Urinary bladder (tissue), 4 donors: ENCODE data around the gene MID1. TPM values are rescaled to one million over a fixed set of nuclear protein-coding genes. Genes with fewer than 3 reads are reported as not detected.
"Not testable (repeated sequence)": the region's sequence is repeated elsewhere in the genome, so short reads cannot be mapped to it uniquely, and the experiment has no call there.

Experiments used
- DNase-seq: peaks from one replicate; pipeline ENCODE4 v3.0.0-alpha.2; 2015; ENCODE audit errors: extremely low spot score
- H3K27ac ChIP-seq: one replicate; pipeline ENCODE4 v1.5.1; 2013; ENCODE audit warnings: low read depth, mild to moderate bottlenecking, moderate library complexity
- H3K36me3 ChIP-seq: one replicate; pipeline ENCODE4 v1.6.1; 2013; ENCODE audit warnings: mild to moderate bottlenecking, moderate library complexity; ENCODE audit not compliant: insufficient read depth
- H3K4me1 ChIP-seq: one replicate; pipeline ENCODE4 v1.6.1; 2013; ENCODE audit warnings: mild to moderate bottlenecking, moderate library complexity; ENCODE audit not compliant: insufficient read depth
- H3K4me3 ChIP-seq: one replicate; pipeline ENCODE4 v1.5.1; 2013; ENCODE audit warnings: low read depth, low read length
- WGBS: extraction: QIAGEN DNeasy Blood & Tissue Kit; methylation state at CpG from one replicate; pipeline ENCODE4 v1.1.7; 2013; 5-methylcytosine and 5-hydroxymethylcytosine counted together
- polyA plus RNA-seq: library from polyadenylated mRNA; stranded (reverse); fragments of 200-250 nt; gene quantifications from one replicate; pipeline ENCODE4 v1.2.3, GENCODE V29; 2013
- total RNA-seq: library from RNA; depleted of rRNA; stranded (reverse); fragments of >200 nt; gene quantifications from one replicate; pipeline ENCODE4 v1.2.3, GENCODE V29; 2014
- donor health status: healthy with polysubstance abuse.
- donor health status: healthy.

MID1 gene
- total and polyA plus RNA-seq, 2 donors, result 12.0 to 47.3 TPM

DNA sequence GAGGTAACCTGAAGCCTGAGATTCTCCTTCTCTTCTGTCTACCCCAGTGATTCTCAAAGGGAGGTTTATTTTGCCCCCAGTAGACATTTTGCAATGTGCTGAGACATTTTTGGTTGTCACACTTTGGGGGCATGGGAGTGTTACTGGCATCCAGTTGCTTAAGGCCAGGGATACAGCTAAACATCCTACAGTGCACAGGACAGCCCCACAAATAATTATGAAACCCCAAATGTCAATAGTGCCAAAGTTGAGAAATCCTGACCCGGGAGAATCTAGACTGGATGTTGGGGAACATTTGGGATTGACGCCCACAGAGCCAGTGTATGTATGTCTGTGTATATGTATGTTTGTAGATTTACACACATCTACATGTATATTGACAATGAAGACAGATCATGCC, 13.2 kb downstream of the MID1 start:
- no peak for DNase-seq
- H3K36me3 ChIP-seq, result no peaks in the 10 kb centered on the region
- H3K4me1 ChIP-seq, result no peaks in the 10 kb centered on the region
- no peak overlapping the region for H3K27ac ChIP-seq
- 98% methylated on average over 2 of the region's 2 CpGs for WGBS
- no peak overlapping the region for H3K4me3 ChIP-seq

DNA sequence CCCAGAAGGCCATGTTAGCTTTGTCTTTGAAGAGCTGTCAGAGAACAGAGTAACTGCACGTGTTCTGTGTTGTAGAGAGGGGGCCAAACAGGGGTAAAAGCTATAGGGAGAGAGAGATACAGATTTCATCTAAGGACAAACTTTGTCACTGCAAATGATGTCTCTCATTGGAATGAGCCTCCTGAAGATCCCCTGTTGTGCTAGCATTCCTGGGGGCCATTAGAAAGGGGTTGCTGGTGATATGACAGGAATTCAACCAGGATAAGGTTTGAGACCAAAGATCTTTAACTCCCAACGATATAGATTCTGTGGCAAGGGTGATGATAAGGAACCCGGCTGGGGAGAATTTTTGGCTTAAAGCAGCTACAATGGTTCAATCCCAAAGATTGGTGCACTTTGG, 16.8 kb downstream of the MID1 start:
- no peak for DNase-seq
- Histone ChIP-seq H3K27ac (no peak overlapping the region), H3K4me1 (no peaks in the 10 kb centered on the region), H3K36me3 (no peaks in the 10 kb centered on the region), H3K4me3 (no peak overlapping the region)
- 72% methylated on average over 3 of the region's 3 CpGs for WGBS

DNA sequence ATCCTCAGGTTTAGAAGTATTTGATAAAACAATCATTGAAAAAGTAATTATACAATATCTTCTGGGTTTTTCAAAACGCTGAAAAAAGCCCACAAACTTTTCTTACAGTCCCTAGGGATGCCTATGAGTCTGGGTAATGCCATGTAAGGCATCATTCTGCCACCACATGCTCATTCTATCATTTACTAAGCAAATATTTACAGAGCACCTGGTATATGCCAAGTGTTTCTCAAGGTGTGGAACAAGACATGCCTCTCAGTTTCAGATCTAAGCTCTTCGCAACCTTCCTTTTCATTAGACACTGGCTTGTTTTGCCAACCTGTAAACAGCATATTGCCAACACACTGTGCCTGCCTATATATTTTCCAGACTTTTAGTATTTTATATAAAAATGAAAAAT, 17.7 kb downstream of the MID1 start:
- H3K36me3 ChIP-seq, result no peaks in the 10 kb centered on the region
- H3K27ac ChIP-seq, result no peak overlapping the region
- no peaks in the 10 kb centered on the region for H3K4me1 ChIP-seq
- DNase-seq, result no peak
- no peak overlapping the region for H3K4me3 ChIP-seq
- WGBS, result 70% methylated on average over 2 of the region's 2 CpGs

DNA sequence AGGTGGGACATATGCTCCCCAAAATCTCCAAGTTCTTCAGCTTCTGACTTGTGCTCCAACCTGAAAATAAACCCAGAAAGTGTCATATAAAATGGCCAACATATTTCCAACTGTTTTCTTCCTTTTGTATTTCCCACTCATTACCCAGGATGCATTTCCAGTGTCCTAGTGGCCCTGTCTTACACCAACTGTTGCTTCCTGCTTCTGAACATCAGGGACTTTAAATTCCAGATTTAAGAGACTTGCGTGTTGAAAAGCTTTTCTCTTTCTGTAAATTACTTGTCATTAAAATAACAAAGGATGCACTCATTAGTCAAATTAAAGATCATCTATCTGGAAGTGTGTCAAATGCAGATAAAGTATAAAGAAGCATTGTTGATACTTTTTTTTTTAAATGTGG, 19.9 kb downstream of the MID1 start:
- H3K27ac ChIP-seq, result no peak overlapping the region
- no peak overlapping the region for H3K4me3 ChIP-seq
- 80% methylated on average over 1 of the region's 1 CpG for WGBS

DNA sequence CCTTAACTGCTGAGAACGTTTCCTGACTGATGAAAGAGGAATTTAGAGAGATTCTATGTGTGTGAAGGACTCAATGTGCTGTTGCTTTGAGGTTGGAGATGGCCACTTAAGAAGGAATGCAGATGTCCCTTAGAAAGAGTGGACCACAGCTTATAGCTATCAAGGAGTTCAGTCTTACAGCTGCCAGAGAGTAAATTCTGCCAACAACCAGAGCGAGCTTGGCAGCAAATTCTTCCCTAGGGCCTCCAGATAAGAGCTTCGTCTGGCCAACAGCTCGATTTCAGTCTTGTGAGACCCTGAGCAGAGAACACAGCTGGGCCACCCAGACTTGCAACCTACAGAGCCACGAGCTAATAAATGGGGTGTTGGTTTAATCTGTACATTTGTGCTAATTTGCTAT, 21.8 kb downstream of the MID1 start:
- DNase-seq, result no peak
- WGBS, result 27% methylated on average over 5 of the region's 5 CpGs
- H3K4me3 ChIP-seq, result no peak overlapping the region
- no peaks in the 10 kb centered on the region for H3K36me3 ChIP-seq
- H3K27ac ChIP-seq, result no peak overlapping the region
- H3K4me1 ChIP-seq, result no peaks in the 10 kb centered on the region

More for the DNA sequence above, 19.9 kb downstream of the MID1 start:
- no peaks in the 10 kb centered on the region for H3K4me1 ChIP-seq
- H3K36me3 ChIP-seq, result no peaks in the 10 kb centered on the region
- no peak for DNase-seq

DNA sequence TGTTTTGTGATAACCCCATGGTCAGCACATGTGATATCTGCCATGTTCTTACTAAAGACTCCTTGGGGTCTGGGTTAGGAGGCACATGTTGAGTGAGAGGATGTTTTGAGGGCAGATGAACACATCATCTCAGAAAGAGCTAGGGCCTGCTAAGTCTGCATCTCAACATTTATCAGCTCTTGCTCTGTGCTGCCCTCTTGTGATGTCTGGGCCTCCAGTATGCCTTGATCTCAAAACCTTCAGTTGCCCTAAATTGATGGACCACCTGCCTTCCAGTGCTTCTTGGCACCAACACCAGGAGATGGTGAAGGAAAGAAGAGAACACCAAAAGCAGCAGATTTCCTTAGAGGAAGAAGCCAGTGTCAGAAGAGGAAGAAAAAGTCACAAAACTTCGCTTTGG, 22.5 kb downstream of the MID1 start:
- Histone ChIP-seq H3K27ac (no peak overlapping the region), H3K4me3 (no peak overlapping the region), H3K36me3 (no peaks in the 10 kb centered on the region), H3K4me1 (no peaks in the 10 kb centered on the region)
- 93% methylated on average over 1 of the region's 1 CpG for WGBS
- no peak for DNase-seq

DNA sequence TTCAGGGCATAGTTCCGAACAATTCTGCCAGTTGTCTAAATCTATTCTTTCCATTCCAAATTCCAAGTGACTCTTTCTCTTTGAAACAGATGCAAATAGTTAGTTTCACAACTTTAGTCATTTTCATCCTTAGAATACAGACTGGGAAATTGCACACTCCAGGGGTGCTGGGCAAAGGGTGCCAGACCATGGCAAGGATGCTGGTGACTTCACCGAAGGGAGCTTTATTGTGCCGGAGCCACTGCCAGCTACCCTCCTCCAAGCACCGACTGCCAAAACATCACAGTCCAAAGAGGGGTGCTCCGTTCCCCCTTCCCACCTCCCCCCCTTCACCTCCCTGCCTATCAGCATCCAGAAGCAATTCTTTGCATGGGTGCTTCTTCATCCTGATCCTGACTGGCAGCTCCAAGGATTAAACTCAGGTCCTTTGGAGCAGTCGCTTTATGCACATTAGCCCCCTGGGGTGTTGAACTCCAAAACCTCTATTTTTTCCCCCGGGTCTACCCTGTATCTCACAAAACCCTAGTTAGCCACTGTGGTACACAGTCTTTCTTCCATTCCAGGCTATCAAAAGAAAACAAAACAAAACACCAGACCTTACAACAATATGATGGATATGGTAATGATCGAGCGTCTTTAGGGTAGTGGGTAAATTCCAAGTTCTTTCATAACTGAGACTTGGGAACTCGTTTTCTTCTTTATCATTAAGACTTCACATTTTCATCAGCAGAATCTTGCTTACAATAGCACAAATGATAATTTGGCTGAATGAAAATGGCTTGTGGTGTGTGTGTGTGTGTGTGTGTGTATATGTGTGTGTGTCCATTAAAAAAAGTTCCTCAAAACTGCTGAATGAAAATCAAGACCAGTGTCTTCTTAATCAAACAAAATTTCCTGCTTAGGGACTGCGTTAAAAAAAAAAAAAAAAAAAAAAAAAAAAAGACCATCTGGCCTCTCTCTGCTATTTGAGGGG, 28.7 kb downstream of the MID1 start:
- Histone ChIP-seq H3K4me1 (no peaks in the 10 kb centered on the region), H3K4me3 (no peak overlapping the region), H3K27ac (no peak overlapping the region), H3K36me3 (no peaks in the 10 kb centered on the region)
- no peak for DNase-seq
- WGBS, result 57% methylated on average over 11 of the region's 11 CpGs

DNA sequence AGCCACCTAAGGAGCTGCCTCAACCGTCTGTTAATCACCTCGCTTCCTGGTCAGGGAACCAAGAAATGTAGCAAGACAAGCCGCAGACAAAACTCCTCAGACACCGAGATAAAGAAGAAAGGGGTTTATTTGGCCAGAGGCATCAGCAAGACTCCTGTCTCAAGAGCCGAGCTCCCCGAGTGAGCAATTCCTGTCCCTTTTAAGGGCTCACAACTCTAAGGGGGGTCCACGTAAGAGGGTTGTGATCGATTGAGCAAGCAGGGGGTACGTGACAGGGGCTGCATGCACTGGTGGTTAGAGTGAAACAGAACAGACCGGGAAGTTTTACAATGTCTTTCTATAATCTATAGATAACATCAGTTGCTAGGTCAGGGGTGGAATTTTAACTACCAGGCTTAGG, 30.6 kb downstream of the MID1 start:
- H3K4me1 ChIP-seq, H3K27ac ChIP-seq, H3K36me3 ChIP-seq, H3K4me3 ChIP-seq, DNase-seq: not testable (repeated sequence)
- 43% methylated on average over 10 of the region's 10 CpGs for WGBS

DNA sequence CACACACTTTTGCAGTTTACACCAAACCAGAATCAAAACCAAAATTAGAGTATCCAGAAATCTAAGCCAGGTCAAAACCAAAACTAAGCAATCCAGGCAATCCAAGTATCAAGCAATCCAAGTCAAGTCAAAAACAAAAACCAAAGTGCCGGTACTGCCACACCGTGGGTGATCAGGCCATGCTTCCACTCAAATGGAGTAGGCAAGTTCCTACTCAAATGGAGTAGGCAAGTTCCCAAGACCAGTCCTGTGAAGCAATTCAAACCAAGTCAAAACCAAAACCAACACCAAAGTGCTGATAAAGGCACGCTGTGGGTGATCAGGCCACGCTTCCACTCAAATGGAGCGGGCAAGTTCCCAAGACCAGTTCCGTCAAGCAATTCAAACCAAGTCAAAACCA, 31.3 kb downstream of the MID1 start:
- no peak overlapping the region for H3K27ac ChIP-seq
- WGBS, result 91% methylated on average over 6 of the region's 6 CpGs
- H3K4me3 ChIP-seq, result no peak overlapping the region
- H3K36me3 ChIP-seq, result no peaks in the 10 kb centered on the region
- H3K4me1 ChIP-seq, result no peaks in the 10 kb centered on the region
- no peak for DNase-seq

DNA sequence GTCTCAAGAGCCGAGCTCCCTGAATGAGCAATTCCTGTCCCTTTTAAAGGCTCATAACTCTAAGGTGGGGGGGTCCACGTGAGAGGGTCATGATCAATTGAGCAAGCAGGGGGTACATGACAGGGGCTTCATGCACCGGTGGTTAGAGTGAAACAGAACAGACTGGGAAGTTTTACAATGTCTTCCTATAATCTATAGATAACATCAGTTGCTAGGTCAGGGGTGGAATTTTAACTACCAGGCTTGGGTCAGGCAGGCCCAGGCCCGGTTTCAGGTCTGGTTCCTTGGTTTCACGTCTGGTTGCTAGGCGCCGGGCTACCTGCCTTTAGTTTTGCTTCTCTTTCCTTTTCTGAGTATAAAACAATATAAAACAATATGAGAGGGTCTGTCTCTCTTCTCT, 35.5 kb downstream of the MID1 start:
- DNase-seq, H3K4me1 ChIP-seq, H3K4me3 ChIP-seq, H3K36me3 ChIP-seq, H3K27ac ChIP-seq: not testable (repeated sequence)
- WGBS, result 83% methylated on average over 7 of the region's 7 CpGs

DNA sequence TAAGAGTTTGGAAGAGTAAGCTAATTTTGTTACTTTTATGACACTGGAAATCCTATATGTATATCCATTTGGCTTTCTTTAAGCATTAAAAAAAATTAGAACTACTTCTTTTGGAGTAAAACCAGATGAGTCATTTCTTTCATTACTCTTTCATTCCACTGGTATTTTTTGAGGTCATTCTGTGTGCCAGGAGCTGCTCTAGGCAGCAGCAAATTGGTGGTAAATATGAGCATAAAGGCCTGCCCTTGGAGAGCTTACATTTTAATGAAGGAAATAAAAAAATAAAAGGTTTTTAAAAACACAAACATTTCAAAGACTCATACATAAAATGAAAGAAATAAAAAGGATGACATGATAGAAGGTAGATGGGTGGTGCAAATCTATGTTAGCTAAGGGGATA, 37.4 kb downstream of the MID1 start:
- Histone ChIP-seq H3K27ac (no peak overlapping the region), H3K4me3 (no peak overlapping the region), H3K36me3 (no peaks in the 10 kb centered on the region), H3K4me1 (no peaks in the 10 kb centered on the region)
- DNase-seq, result no peak

DNA sequence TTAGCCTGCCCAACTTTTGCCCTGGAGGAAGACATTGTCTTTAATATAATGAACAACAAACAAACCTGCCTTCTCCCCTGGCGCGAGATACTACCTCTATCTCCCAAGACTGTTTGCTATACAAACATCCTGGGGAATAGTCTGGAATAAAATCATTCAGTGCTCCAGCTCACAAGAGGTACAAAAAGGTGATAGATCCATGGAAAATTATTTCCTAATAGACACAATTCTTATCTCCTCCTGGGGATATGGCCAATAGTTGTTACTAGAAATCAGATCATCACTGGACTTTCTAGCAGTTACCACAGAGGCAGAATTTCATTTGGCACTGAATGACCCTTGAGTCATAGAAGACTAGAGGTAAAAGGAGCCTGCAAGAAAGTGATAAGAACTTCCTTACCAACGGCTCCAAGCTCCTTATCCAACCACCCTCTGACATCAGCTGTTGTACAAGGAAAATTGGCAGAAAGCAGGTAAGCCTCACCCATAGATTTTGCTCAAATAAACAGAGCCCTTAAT, 38.1 kb downstream of the MID1 start:
- DNase-seq, result no peak
- no peaks in the 10 kb centered on the region for H3K4me1 ChIP-seq
- WGBS, result 68% methylated on average over 3 of the region's 3 CpGs
- no peak overlapping the region for H3K4me3 ChIP-seq
- no peak overlapping the region for H3K27ac ChIP-seq
- no peaks in the 10 kb centered on the region for H3K36me3 ChIP-seq

DNA sequence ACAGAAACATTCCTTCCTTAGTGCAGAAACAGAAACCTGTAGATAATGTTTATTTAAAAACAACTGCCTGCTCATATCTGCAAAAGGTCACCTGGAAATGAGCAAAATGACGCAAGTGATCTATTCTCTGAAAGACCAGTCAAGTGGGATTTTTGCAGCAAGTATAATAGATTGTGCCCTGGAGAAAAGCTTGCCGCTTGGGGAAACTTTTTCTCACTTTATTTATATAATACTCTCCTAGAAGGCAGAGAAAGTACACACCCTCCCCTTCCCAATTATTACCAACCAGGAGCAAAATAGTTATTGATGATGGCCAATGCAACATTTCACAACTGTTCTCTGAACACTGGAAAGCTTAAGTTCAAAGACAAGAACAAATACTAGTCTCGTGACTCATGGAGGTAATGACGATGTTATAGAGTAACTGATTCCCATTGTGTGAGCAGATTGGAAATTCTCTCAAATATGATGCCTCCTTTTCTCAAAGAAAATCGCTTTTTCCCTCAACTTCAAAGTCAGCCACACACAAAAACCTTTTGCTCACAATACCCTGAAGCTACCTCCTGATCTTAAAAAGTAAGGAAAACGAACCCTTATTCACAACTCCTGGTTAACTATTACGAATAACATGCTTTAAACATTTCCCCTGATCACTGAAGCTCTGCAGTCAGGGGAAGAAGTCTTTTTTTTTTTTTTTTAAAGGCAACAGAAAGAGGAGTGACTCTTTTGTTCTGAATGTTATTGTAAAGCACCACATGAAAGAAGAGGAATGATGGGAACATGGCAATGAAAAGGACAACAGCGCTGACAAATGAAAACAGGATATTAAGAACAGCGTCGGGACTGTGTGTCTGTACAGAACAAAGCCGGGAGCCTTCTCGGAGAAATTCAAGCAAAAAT, 41.0 kb downstream of the MID1 start:
- Histone ChIP-seq H3K4me1 (no peaks in the 10 kb centered on the region), H3K4me3 (no peak overlapping the region), H3K27ac (no peak overlapping the region), H3K36me3 (no peaks in the 10 kb centered on the region)
- no peak for DNase-seq
- 25% methylated on average over 12 of the region's 12 CpGs for WGBS

DNA sequence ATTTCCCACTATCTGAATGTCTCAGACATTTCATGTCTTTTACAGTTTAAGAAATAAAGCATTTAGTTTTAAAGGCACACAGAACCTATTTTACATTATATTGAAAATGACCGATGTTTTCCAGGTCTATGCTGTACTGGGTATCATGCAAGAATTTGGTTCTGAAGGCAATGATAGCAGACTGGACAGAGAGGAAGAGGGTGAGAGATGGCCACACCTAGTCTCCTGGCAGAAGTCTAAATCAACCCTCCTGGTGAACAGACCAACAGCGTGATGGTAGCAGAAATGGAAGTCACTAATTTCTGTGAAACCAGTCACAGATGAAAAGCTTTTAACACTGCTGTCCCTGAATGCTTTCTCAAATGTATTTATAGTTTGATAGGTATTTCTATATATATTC, 41.9 kb downstream of the MID1 start:
- Histone ChIP-seq H3K27ac (no peak overlapping the region), H3K36me3 (no peaks in the 10 kb centered on the region), H3K4me1 (no peaks in the 10 kb centered on the region), H3K4me3 (no peak overlapping the region)
- DNase-seq, result no peak
- 52% methylated on average over 2 of the region's 2 CpGs for WGBS
